ENCODE measurements around the gene NCS1.

- TF ChIP-seq, protein P1, sequence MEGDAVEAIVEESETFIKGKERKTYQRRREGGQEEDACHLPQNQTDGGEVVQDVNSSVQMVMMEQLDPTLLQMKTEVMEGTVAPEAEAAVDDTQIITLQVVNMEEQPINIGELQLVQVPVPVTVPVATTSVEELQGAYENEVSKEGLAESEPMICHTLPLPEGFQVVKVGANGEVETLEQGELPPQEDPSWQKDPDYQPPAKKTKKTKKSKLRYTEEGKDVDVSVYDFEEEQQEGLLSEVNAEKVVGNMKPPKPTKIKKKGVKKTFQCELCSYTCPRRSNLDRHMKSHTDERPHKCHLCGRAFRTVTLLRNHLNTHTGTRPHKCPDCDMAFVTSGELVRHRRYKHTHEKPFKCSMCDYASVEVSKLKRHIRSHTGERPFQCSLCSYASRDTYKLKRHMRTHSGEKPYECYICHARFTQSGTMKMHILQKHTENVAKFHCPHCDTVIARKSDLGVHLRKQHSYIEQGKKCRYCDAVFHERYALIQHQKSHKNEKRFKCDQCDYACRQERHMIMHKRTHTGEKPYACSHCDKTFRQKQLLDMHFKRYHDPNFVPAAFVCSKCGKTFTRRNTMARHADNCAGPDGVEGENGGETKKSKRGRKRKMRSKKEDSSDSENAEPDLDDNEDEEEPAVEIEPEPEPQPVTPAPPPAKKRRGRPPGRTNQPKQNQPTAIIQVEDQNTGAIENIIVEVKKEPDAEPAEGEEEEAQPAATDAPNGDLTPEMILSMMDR (conservative IDR thresholded peaks at IDR 0.05 in 1 of 2, IDR thresholded peaks at IDR 0.05 in 1 of 2; ENCODE audit: extremely low read depth in 1 of 2, insufficient read depth in 1 of 2, low read depth in 1 of 2, low read length in 2 of 2) = no peak
- no peak for TF ChIP-seq EZH2 (IDR thresholded peaks at IDR 0.05; ENCODE audit: borderline replicate concordance, low read length)
Observed at GRCh38 chr9:130187523-130187846, 15.3 kb downstream of the NCS1 start.

All from mammary epithelial cell (primary cell).